GM12878 (cell line): Measurements from ENCODE around the gene BTK. TPM values are rescaled to one million over a fixed set of nuclear protein-coding genes. Genes with fewer than 3 reads are reported as not detected.
A peak's percentile ranks its signal among the peaks of the same experiment; 100 is the strongest.

Experiments used
- ATAC-seq: fragments of 200-7000 bp; cut with Tn5 transposase; 3 replicates; pipeline ENCODE4 v1.9.1; 2020; ENCODE audit warnings: mild to moderate bottlenecking, moderate library complexity
- BruUV-seq: library from RNA; stranded (reverse); fragments of 400-500 nt; replicated peaks from 2 replicates; lab custom pipeline; 2021; lab: Mats Ljungman, UMichigan
- CTCF ChIA-PET: fragments of 300-600 bp; sonication (Branson Sonifier 250); formaldehyde crosslinking; extraction: SDS; loops from one replicate; lab custom pipeline; 2021; ENCODE audit warnings: inconsistent platforms; lab: Yijun Ruan, JAX
- POLR2A ChIA-PET: fragments of 350-600 bp; formaldehyde crosslinking; extraction: SDS; loops from one replicate; lab custom pipeline; 2021; ENCODE audit warnings: inconsistent platforms; lab: Charles Lee
- RAD21 ChIA-PET: fragments of 300-600 bp; sonication (Branson Sonifier 250); formaldehyde crosslinking; loops from one replicate; lab custom pipeline; 2023; ENCODE audit warnings: antibody characterized with exemption; ENCODE audit not compliant: unreplicated experiment; lab: Charles Lee
- SMC1A ChIA-PET: fragments of 300-600 bp; sonication (Branson Sonifier 250); formaldehyde crosslinking; loops from one replicate; lab custom pipeline; 2023; ENCODE audit not compliant: unreplicated experiment, uncharacterized antibody; lab: Charles Lee
- DNase-seq: peaks from one replicate; pipeline ENCODE4 v3.0.0-alpha.2; 2011; ENCODE audit warnings: low read depth, low spot score
- FAIRE-seq: peaks from 3 replicates; lab custom pipeline; 2011; peaks lifted over from hg19 to GRCh38; lab: Jason Lieb, UNC
- H2AFZ ChIP-seq: 2 replicates; pipeline ENCODE4 v1.6.0; 2011; ENCODE audit warnings: low read depth, low read length, control low read depth; ENCODE audit not compliant: control insufficient read depth
- H3K27ac ChIP-seq: 2 replicates; pipeline ENCODE4 v1.5.1; 2011; ENCODE audit warnings: control low read depth; ENCODE audit not compliant: control insufficient read depth, insufficient read depth
- H3K27me3 ChIP-seq, 2 experiments: replicated peaks in 1 of 2; 2 replicates each; pipeline versions ENCODE4 v1.6.0 to v1.6.1; 2011; ENCODE audit warnings: low read length in 1 of 2; ENCODE audit not compliant: control insufficient read depth in 2 of 2, insufficient read depth in 2 of 2
- H3K36me3 ChIP-seq, 2 experiments: 2 replicates each; pipeline ENCODE4 v1.5.1; 2011; ENCODE audit warnings: low read length in 1 of 2; ENCODE audit not compliant: control insufficient read depth in 2 of 2, insufficient read depth in 2 of 2
- H3K4me1 ChIP-seq: 2 replicates; pipeline ENCODE4 v1.6.1; 2011; ENCODE audit warnings: mild to moderate bottlenecking, low read length, moderate library complexity, mixed read lengths; ENCODE audit not compliant: control insufficient read depth, insufficient read depth
- H3K4me2 ChIP-seq: 2 replicates; pipeline ENCODE4 v1.6.0; 2011; ENCODE audit warnings: control low read depth; ENCODE audit not compliant: control insufficient read depth, insufficient read depth
- H3K4me3 ChIP-seq: fragments of 200-600 bp; sonication (generic); 2 replicates; pipeline ENCODE4 v1.5.1; 2016
- H3K79me2 ChIP-seq: 2 replicates; pipeline ENCODE4 v1.6.0; 2011; ENCODE audit warnings: low read length; ENCODE audit not compliant: control insufficient read depth, insufficient read depth
- H3K9ac ChIP-seq: 2 replicates; pipeline ENCODE4 v1.8.0; 2011; ENCODE audit warnings: low read length, control low read depth, mixed read lengths; ENCODE audit not compliant: control insufficient read depth, insufficient read depth
- H3K9me3 ChIP-seq: replicated peaks from 3 replicates; pipeline ENCODE4 v1.5.1; 2011; ENCODE audit warnings: mild to moderate bottlenecking, low read length; ENCODE audit not compliant: control insufficient read depth, insufficient read depth
- H4K20me1 ChIP-seq: 2 replicates; pipeline ENCODE4 v1.6.0; 2011; ENCODE audit not compliant: control insufficient read depth, insufficient read depth
- HDGF ChIP-seq: fragments of 450-650 bp; IDR thresholded peaks from 2 replicates; pipeline ENCODE4 v1.6.1; 2016; ENCODE audit warnings: antibody characterized with exemption
- SPI1 ChIP-seq: IDR thresholded peaks from 2 replicates; pipeline ENCODE4 v1.6.1; 2011; ENCODE audit warnings: low read depth, mild to moderate bottlenecking, low read length, moderate library complexity, borderline replicate concordance; ENCODE audit not compliant: insufficient read depth
- ZNF207 ChIP-seq: fragments of 450-650 bp; IDR thresholded peaks from 2 replicates; pipeline ENCODE4 v1.6.1; 2014; ENCODE audit warnings: antibody characterized with exemption, mild to moderate bottlenecking, borderline replicate concordance
- WGBS: methylation state at CpG from one replicate; pipeline ENCODE4 v1.1.6; 2016; ENCODE audit warnings: low lambda C conversion rate; ENCODE audit not compliant: insufficient replicate concordance, insufficient coverage; ENCODE audit errors: missing lambda C conversion rate; 5-methylcytosine and 5-hydroxymethylcytosine counted together
- in situ Hi-C: fragments of 300-500 bp; cut with MboI; formaldehyde crosslinking; loops from 9 replicates; pipeline ENCODE4 v1.14.3; 2018; ENCODE audit warnings: mixed read lengths
- intact Hi-C: fragments of 100-400 bp; cut with micrococcal nuclease; formaldehyde crosslinking; loops from one replicate; pipeline ENCODE4 v1.14.2; 2022; ENCODE audit not compliant: unreplicated experiment
- polyA plus RNA-seq, 11 experiments: library from polyadenylated mRNA; depleted of rRNA in 4 of 11; unstranded in 6 of 11; stranded (reverse) in 5 of 11; fragments of >200 nt; fragmentation: Nextera tagmentation in 4 of 11; fragmentation: Illumina TruSeq in 1 of 11; extraction: Ambion mirVana in 4 of 11; extraction: Trizol in 1 of 11; gene quantifications; 1 replicate in 1 of 11; 2 replicates in 10 of 11; pipeline versions ENCODE4 v1.2.1 to v1.2.3, GENCODE V29; 2011 to 2016; ENCODE audit warnings: inconsistent platforms in 2 of 11, missing spikeins in 2 of 11, low read depth in 1 of 11
- small RNA-seq: library from RNA; depleted of rRNA; stranded (forward); fragments of <200 nt; gene quantifications from one replicate; pipeline ENCODE3, GENCODE V24; 2014
- total RNA-seq, 4 experiments: library from RNA; depleted of rRNA in 3 of 4; stranded (reverse); fragments of >200 nt in 3 of 4; fragmentation: Illumina TruSeq in 1 of 4; extraction: Trizol in 1 of 4; gene quantifications; 2 replicates each; pipeline versions ENCODE4 v1.2.1 to v1.2.3, GENCODE V29; 2013 to 2021
- TF ChIP-seq, protein P1 (sequence below): fragments of 450-650 bp; IDR thresholded peaks from 2 replicates; pipeline ENCODE4 v1.6.1; 2017; ENCODE audit warnings: low read depth, mild to moderate bottlenecking, moderate library complexity
- TF ChIP-seq, protein P2 (sequence below): fragments of 450-650 bp; IDR thresholded peaks from 2 replicates; pipeline ENCODE4 v1.6.1; 2017; ENCODE audit warnings: borderline replicate concordance
- TF ChIP-seq, protein P3 (sequence below): IDR thresholded peaks from 2 replicates; pipeline ENCODE4 v1.6.1; 2011; ENCODE audit warnings: borderline replicate concordance, low read depth, mild to moderate bottlenecking, moderate library complexity, low read length; ENCODE audit not compliant: insufficient read depth, poor library complexity, severe bottlenecking

The BTK gene
- total and polyA plus RNA-seq, 10 of the 15 experiments (the other 5 are each of a cell fraction or from before 2014, with no cell fraction given), result 24.0 to 154 (median 88.9) TPM

DNA sequence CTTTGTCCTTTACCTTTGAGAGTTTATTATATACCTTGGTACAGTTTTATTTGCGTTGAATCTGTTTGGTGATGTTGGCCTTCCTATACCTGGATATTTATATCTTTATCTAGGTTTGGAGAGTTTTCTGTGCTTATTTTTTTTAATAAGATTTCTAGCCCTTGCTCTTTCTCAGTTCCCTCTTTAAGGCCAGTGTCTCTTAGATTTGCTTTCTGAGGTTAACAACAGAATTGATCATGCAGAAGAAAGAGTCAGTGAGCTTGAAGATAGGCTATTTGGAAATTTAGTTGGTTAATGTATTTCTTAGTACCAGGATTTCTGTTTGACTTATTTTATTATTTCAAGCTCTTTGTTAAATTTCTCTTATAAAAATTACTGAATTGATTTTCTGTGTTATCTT is 82.2 kb downstream of the BTK start:
- no peak overlapping the region for H3K9ac ChIP-seq
- BruUV-seq, result no TSS peak
- no peaks in the 10 kb centered on the region for H4K20me1 ChIP-seq
- FAIRE-seq (peak; percentile 49), DNase-seq (no peak), ATAC-seq (peak; percentile 17; the same call in 1 of the 3 replicates)
- H3K4me3 ChIP-seq, result no peak overlapping the region
- no peak overlapping the region for H3K27ac ChIP-seq
- H3K4me1 ChIP-seq, result no peaks in the 10 kb centered on the region
- ChIA-PET POLR2A (no interaction called here), SMC1A (no interaction called here), CTCF (no interaction called here), RAD21 (no interaction called here)
- no peaks in the 10 kb centered on the region for H3K9me3 ChIP-seq
- no peaks in the 10 kb centered on the region for H3K36me3 ChIP-seq
- no peak overlapping the region for H3K4me2 ChIP-seq
- TF ChIP-seq, protein P1, sequence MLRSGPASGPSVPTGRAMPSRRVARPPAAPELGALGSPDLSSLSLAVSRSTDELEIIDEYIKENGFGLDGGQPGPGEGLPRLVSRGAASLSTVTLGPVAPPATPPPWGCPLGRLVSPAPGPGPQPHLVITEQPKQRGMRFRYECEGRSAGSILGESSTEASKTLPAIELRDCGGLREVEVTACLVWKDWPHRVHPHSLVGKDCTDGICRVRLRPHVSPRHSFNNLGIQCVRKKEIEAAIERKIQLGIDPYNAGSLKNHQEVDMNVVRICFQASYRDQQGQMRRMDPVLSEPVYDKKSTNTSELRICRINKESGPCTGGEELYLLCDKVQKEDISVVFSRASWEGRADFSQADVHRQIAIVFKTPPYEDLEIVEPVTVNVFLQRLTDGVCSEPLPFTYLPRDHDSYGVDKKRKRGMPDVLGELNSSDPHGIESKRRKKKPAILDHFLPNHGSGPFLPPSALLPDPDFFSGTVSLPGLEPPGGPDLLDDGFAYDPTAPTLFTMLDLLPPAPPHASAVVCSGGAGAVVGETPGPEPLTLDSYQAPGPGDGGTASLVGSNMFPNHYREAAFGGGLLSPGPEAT, result no peak
- TF ChIP-seq ZNF207 (no peak), SPI1 (peak; percentile 43; the same call in 1 of the 2 replicates), HDGF (no peak)
- TF ChIP-seq, protein P2, sequence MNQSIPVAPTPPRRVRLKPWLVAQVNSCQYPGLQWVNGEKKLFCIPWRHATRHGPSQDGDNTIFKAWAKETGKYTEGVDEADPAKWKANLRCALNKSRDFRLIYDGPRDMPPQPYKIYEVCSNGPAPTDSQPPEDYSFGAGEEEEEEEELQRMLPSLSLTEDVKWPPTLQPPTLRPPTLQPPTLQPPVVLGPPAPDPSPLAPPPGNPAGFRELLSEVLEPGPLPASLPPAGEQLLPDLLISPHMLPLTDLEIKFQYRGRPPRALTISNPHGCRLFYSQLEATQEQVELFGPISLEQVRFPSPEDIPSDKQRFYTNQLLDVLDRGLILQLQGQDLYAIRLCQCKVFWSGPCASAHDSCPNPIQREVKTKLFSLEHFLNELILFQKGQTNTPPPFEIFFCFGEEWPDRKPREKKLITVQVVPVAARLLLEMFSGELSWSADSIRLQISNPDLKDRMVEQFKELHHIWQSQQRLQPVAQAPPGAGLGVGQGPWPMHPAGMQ, result no peak
- TF ChIP-seq, protein P3, sequence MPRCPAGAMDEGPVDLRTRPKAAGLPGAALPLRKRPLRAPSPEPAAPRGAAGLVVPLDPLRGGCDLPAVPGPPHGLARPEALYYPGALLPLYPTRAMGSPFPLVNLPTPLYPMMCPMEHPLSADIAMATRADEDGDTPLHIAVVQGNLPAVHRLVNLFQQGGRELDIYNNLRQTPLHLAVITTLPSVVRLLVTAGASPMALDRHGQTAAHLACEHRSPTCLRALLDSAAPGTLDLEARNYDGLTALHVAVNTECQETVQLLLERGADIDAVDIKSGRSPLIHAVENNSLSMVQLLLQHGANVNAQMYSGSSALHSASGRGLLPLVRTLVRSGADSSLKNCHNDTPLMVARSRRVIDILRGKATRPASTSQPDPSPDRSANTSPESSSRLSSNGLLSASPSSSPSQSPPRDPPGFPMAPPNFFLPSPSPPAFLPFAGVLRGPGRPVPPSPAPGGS, result no peak
- H3K27me3 ChIP-seq, result no peaks in the 10 kb centered on the region
- 11% methylated on average over 1 of the region's 1 CpG for WGBS
- intact Hi-C loops, result no loop called here
- in situ Hi-C loops, result no loop called here
- H3K79me2 ChIP-seq, result no peaks in the 10 kb centered on the region
- no peak overlapping the region for H2AFZ ChIP-seq

Small RNA genes within 50 kb of the gene (small RNA-seq; reads per million reads assigned to genes)
- not detected for gene RNU6-934P

Other genes with a start within 250 kb of the BTK start
Only the 7 nearest of the 10 such genes appear.
- 0.06 TPM in 1 of 2 replicates, not detected in the other for gene TAF7L, start 94.9 kb downstream of the BTK start, total RNA-seq (2014; rRNA removed)
- gene TAF7L, start 94.9 kb downstream of the BTK start, total RNA-seq (2014; rRNA removed; fragmentation: Illumina TruSeq; extraction: Trizol), result not detected in 2 replicates
- gene TAF7L, start 94.9 kb downstream of the BTK start, total RNA-seq (2021), result not detected in 2 replicates
- gene TAF7L, start 94.9 kb downstream of the BTK start, polyA plus RNA-seq (2011; rRNA removed), result 0.04 TPM in 1 of 2 replicates, not detected in the other
- gene TAF7L, start 94.9 kb downstream of the BTK start, polyA plus RNA-seq (2014; fragmentation: Illumina TruSeq; extraction: Trizol), result 0.08 TPM in 1 of 2 replicates, not detected in the other
- under 1 TPM in 1 of 2 experiments, not detected in 1; 0.11 TPM for gene TAF7L, start 94.9 kb downstream of the BTK start, polyA plus RNA-seq (2014; fragmentation: Nextera tagmentation; extraction: Ambion mirVana)
- 0.10 TPM in 1 of 2 replicates, not detected in the other for gene TAF7L, start 94.9 kb downstream of the BTK start, polyA plus RNA-seq (2014; rRNA removed)
- under 1 TPM in 1 of 2 experiments, not detected in 1; 0.05 TPM for gene TAF7L, start 94.9 kb downstream of the BTK start, polyA plus RNA-seq (2016; fragmentation: Nextera tagmentation; extraction: Ambion mirVana)
- gene TIMM8A, start 37.4 kb downstream of the BTK start, total RNA-seq (2014; rRNA removed), result 6.7 and 8.7 TPM in 2 replicates
- 14.2 and 16.0 TPM in 2 replicates for gene TIMM8A, start 37.4 kb downstream of the BTK start, total RNA-seq (2014; rRNA removed; fragmentation: Illumina TruSeq; extraction: Trizol)
- gene TIMM8A, start 37.4 kb downstream of the BTK start, total RNA-seq (2021), result 26.1 and 29.1 TPM in 2 replicates
- gene TIMM8A, start 37.4 kb downstream of the BTK start, polyA plus RNA-seq (2011; rRNA removed), result 20.4 and 22.7 TPM in 2 replicates
- gene TIMM8A, start 37.4 kb downstream of the BTK start, polyA plus RNA-seq (2014; fragmentation: Illumina TruSeq; extraction: Trizol), result 24.3 and 25.5 TPM in 2 replicates
- gene TIMM8A, start 37.4 kb downstream of the BTK start, polyA plus RNA-seq (2014; fragmentation: Nextera tagmentation; extraction: Ambion mirVana), result 10 to 100 TPM; 84.5 to 92.7 TPM
- 22.4 and 27.0 TPM in 2 replicates for gene TIMM8A, start 37.4 kb downstream of the BTK start, polyA plus RNA-seq (2014; rRNA removed)
- gene TIMM8A, start 37.4 kb downstream of the BTK start, polyA plus RNA-seq (2016; fragmentation: Nextera tagmentation; extraction: Ambion mirVana), result 10 to 100 TPM; 55.3 to 55.5 TPM
- gene RPL36A, start 4.8 kb upstream of the BTK start, total RNA-seq (2014; rRNA removed), result 1,479 and 1,585 TPM in 2 replicates
- gene RPL36A, start 4.8 kb upstream of the BTK start, total RNA-seq (2014; rRNA removed; fragmentation: Illumina TruSeq; extraction: Trizol), result 3,614 and 3,813 TPM in 2 replicates
- 425 and 522 TPM in 2 replicates for gene RPL36A, start 4.8 kb upstream of the BTK start, total RNA-seq (2021)
- 3,267 and 3,973 TPM in 2 replicates for gene RPL36A, start 4.8 kb upstream of the BTK start, polyA plus RNA-seq (2011; rRNA removed)
- gene RPL36A, start 4.8 kb upstream of the BTK start, polyA plus RNA-seq (2014; fragmentation: Illumina TruSeq; extraction: Trizol), result 4,528 and 6,688 TPM in 2 replicates
- gene RPL36A, start 4.8 kb upstream of the BTK start, polyA plus RNA-seq (2014; fragmentation: Nextera tagmentation; extraction: Ambion mirVana), result 1,000 to 10,000 TPM; 3,535 to 3,952 TPM
- 2,484 and 3,273 TPM in 2 replicates for gene RPL36A, start 4.8 kb upstream of the BTK start, polyA plus RNA-seq (2014; rRNA removed)
- 100 to 1,000 TPM; 771 to 830 TPM for gene RPL36A, start 4.8 kb upstream of the BTK start, polyA plus RNA-seq (2016; fragmentation: Nextera tagmentation; extraction: Ambion mirVana)
- gene GLA, start 21.7 kb upstream of the BTK start, total RNA-seq (2014; rRNA removed), result 23.3 and 23.8 TPM in 2 replicates
- 25.3 and 26.7 TPM in 2 replicates for gene GLA, start 21.7 kb upstream of the BTK start, total RNA-seq (2014; rRNA removed; fragmentation: Illumina TruSeq; extraction: Trizol)
- gene GLA, start 21.7 kb upstream of the BTK start, total RNA-seq (2021), result 24.4 and 25.0 TPM in 2 replicates
- gene GLA, start 21.7 kb upstream of the BTK start, polyA plus RNA-seq (2011; rRNA removed), result 31.7 and 32.8 TPM in 2 replicates
- gene GLA, start 21.7 kb upstream of the BTK start, polyA plus RNA-seq (2014; fragmentation: Illumina TruSeq; extraction: Trizol), result 29.2 and 34.1 TPM in 2 replicates
- 10 to 100 TPM; 39.2 to 66.4 TPM for gene GLA, start 21.7 kb upstream of the BTK start, polyA plus RNA-seq (2014; fragmentation: Nextera tagmentation; extraction: Ambion mirVana)
- 20.3 and 28.9 TPM in 2 replicates for gene GLA, start 21.7 kb upstream of the BTK start, polyA plus RNA-seq (2014; rRNA removed)
- 10 to 100 TPM; 26.8 to 29.8 TPM for gene GLA, start 21.7 kb upstream of the BTK start, polyA plus RNA-seq (2016; fragmentation: Nextera tagmentation; extraction: Ambion mirVana)
- gene HNRNPH2, start 22.0 kb upstream of the BTK start, total RNA-seq (2014; rRNA removed), result 34.5 and 43.4 TPM in 2 replicates
- 67.0 and 69.1 TPM in 2 replicates for gene HNRNPH2, start 22.0 kb upstream of the BTK start, total RNA-seq (2014; rRNA removed; fragmentation: Illumina TruSeq; extraction: Trizol)
- 42.4 and 42.8 TPM in 2 replicates for gene HNRNPH2, start 22.0 kb upstream of the BTK start, total RNA-seq (2021)
- gene HNRNPH2, start 22.0 kb upstream of the BTK start, polyA plus RNA-seq (2011; rRNA removed), result 46.6 and 61.9 TPM in 2 replicates
- gene HNRNPH2, start 22.0 kb upstream of the BTK start, polyA plus RNA-seq (2014; fragmentation: Illumina TruSeq; extraction: Trizol), result 73.3 and 90.2 TPM in 2 replicates
- gene HNRNPH2, start 22.0 kb upstream of the BTK start, polyA plus RNA-seq (2014; fragmentation: Nextera tagmentation; extraction: Ambion mirVana), result 10 to 100 TPM; 55.7 to 90.8 TPM
- gene HNRNPH2, start 22.0 kb upstream of the BTK start, polyA plus RNA-seq (2014; rRNA removed), result 44.9 and 49.6 TPM in 2 replicates
- 100 to 1,000 TPM in 1 of 2 experiments, 10 to 100 TPM in 1; 98.1 to 102 TPM for gene HNRNPH2, start 22.0 kb upstream of the BTK start, polyA plus RNA-seq (2016; fragmentation: Nextera tagmentation; extraction: Ambion mirVana)
- 0.23 and 0.33 TPM in 2 replicates for gene ARMCX4, start 99.3 kb upstream of the BTK start, total RNA-seq (2014; rRNA removed)
- gene ARMCX4, start 99.3 kb upstream of the BTK start, total RNA-seq (2014; rRNA removed; fragmentation: Illumina TruSeq; extraction: Trizol), result 0.63 and 0.88 TPM in 2 replicates
- gene ARMCX4, start 99.3 kb upstream of the BTK start, total RNA-seq (2021), result 0.90 and 1.1 TPM in 2 replicates
- gene ARMCX4, start 99.3 kb upstream of the BTK start, polyA plus RNA-seq (2011; rRNA removed), result not detected in 2 replicates
- 0.65 and 0.75 TPM in 2 replicates for gene ARMCX4, start 99.3 kb upstream of the BTK start, polyA plus RNA-seq (2014; fragmentation: Illumina TruSeq; extraction: Trizol)
- gene ARMCX4, start 99.3 kb upstream of the BTK start, polyA plus RNA-seq (2014; fragmentation: Nextera tagmentation; extraction: Ambion mirVana), result under 1 TPM; 0.53 to 0.62 TPM
- gene ARMCX4, start 99.3 kb upstream of the BTK start, polyA plus RNA-seq (2014; rRNA removed), result 0.61 and 1.6 TPM in 2 replicates
- 1 to 10 TPM in 1 of 2 experiments, under 1 TPM in 1; 0.92 to 3.2 TPM for gene ARMCX4, start 99.3 kb upstream of the BTK start, polyA plus RNA-seq (2016; fragmentation: Nextera tagmentation; extraction: Ambion mirVana)
- gene ARMCX1, start 164.4 kb upstream of the BTK start, total RNA-seq (2014; rRNA removed), result not detected in 2 replicates
- gene ARMCX1, start 164.4 kb upstream of the BTK start, total RNA-seq (2014; rRNA removed; fragmentation: Illumina TruSeq; extraction: Trizol), result not detected in 2 replicates
- gene ARMCX1, start 164.4 kb upstream of the BTK start, total RNA-seq (2021), result 0.08 TPM in 1 of 2 replicates, not detected in the other
- 0.04 TPM in 1 of 2 replicates, not detected in the other for gene ARMCX1, start 164.4 kb upstream of the BTK start, polyA plus RNA-seq (2011; rRNA removed)
- gene ARMCX1, start 164.4 kb upstream of the BTK start, polyA plus RNA-seq (2014; fragmentation: Illumina TruSeq; extraction: Trizol), result not detected in 2 replicates
- gene ARMCX1, start 164.4 kb upstream of the BTK start, polyA plus RNA-seq (2014; fragmentation: Nextera tagmentation; extraction: Ambion mirVana), result under 1 TPM in 1 of 2 experiments, not detected in 1; 0.02 TPM
- gene ARMCX1, start 164.4 kb upstream of the BTK start, polyA plus RNA-seq (2014; rRNA removed), result not detected in 2 replicates
- gene ARMCX1, start 164.4 kb upstream of the BTK start, polyA plus RNA-seq (2016; fragmentation: Nextera tagmentation; extraction: Ambion mirVana), result under 1 TPM; 0.05 to 0.07 TPM